ENCODE data around the gene UBC. TPM values are rescaled to one million over a fixed set of nuclear protein-coding genes. Genes with fewer than 3 reads are reported as not detected.

The UBC gene
- total RNA-seq, 2 donors from 2014 or later, result 955 to 1,030 TPM

- no peak overlapping the region for H3K27ac Mint-ChIP-seq
- H3K36me3 Mint-ChIP-seq (ENCODE audit: low read depth), result no peaks in the 10 kb centered on the region
- no peaks in the 10 kb centered on the region for H3K4me1 Mint-ChIP-seq
- H3K9me3 Mint-ChIP-seq, result no peaks in the 10 kb centered on the region
- peaks cover 8% of the 10 kb centered on the region for H3K27me3 Mint-ChIP-seq
- ATAC-seq (replicated peaks), result no peak
- no peak overlapping the region for H3K4me3 Mint-ChIP-seq
Observed at GRCh38 chr12:124872068-124872719, 42.3 kb downstream of the UBC start.

GRCh38 chr12:124871297-124871696, 43.2 kb downstream of the UBC start:
- Mint-ChIP-seq H3K27ac (no peak overlapping the region), H3K27me3 (peaks cover 8% of the 10 kb centered on the region), H3K36me3 (ENCODE audit: low read depth) (no peaks in the 10 kb centered on the region), H3K4me3 (no peak overlapping the region), H3K4me1 (no peaks in the 10 kb centered on the region), H3K9me3 (no peaks in the 10 kb centered on the region)
- no peak for ATAC-seq (replicated peaks)

GRCh38 chr12:124870515-124870914, 43.9 kb downstream of the UBC start:
- no peak for ATAC-seq (replicated peaks)
- Mint-ChIP-seq H3K9me3 (no peaks in the 10 kb centered on the region), H3K27ac (no peak overlapping the region), H3K4me3 (no peak overlapping the region), H3K27me3 (peaks cover 8% of the 10 kb centered on the region), H3K4me1 (no peaks in the 10 kb centered on the region), H3K36me3 (ENCODE audit: low read depth) (no peaks in the 10 kb centered on the region)

- peak; percentile 18 for ATAC-seq (replicated peaks)
- Mint-ChIP-seq H3K9me3 (no peaks in the 10 kb centered on the region), H3K27ac (no peak overlapping the region), H3K4me3 (no peak overlapping the region), H3K27me3 (peaks cover 8% of the 10 kb centered on the region), H3K36me3 (ENCODE audit: low read depth) (no peaks in the 10 kb centered on the region), H3K4me1 (no peaks in the 10 kb centered on the region)
Observed at GRCh38 chr12:124869059-124869665, 45.3 kb downstream of the UBC start.

- H3K9me3 Mint-ChIP-seq, result no peaks in the 10 kb centered on the region
- H3K4me1 Mint-ChIP-seq, result no peaks in the 10 kb centered on the region
- no peak overlapping the region for H3K4me3 Mint-ChIP-seq
- no peak overlapping the region for H3K27ac Mint-ChIP-seq
- ATAC-seq (replicated peaks), result no peak
- peaks cover 8% of the 10 kb centered on the region for H3K27me3 Mint-ChIP-seq
- H3K36me3 Mint-ChIP-seq (ENCODE audit: low read depth), result no peaks in the 10 kb centered on the region
Observed at GRCh38 chr12:124868252-124869058, 46.0 kb downstream of the UBC start.

GRCh38 chr12:124867401-124867930, 47.0 kb downstream of the UBC start:
- H3K36me3 Mint-ChIP-seq (ENCODE audit: low read depth), result no peaks in the 10 kb centered on the region

GRCh38 chr12:124866883-124867400, 47.5 kb downstream of the UBC start:
- no peak for ATAC-seq (replicated peaks)
- Mint-ChIP-seq H3K4me3 (no peak overlapping the region), H3K9me3 (no peaks in the 10 kb centered on the region), H3K27me3 (peaks cover 8% of the 10 kb centered on the region), H3K27ac (no peak overlapping the region), H3K36me3 (ENCODE audit: low read depth) (no peaks in the 10 kb centered on the region), H3K4me1 (no peaks in the 10 kb centered on the region)

More at GRCh38 chr12:124867401-124867930, 47.0 kb downstream of the UBC start:
- Mint-ChIP-seq H3K9me3 (no peaks in the 10 kb centered on the region), H3K4me3 (no peak overlapping the region), H3K27ac (no peak overlapping the region), H3K27me3 (peaks cover 8% of the 10 kb centered on the region), H3K4me1 (no peaks in the 10 kb centered on the region)
- no peak for ATAC-seq (replicated peaks)

- no peaks in the 10 kb centered on the region for H3K4me1 Mint-ChIP-seq
- no peaks in the 10 kb centered on the region for H3K36me3 Mint-ChIP-seq (ENCODE audit: low read depth)
- H3K4me3 Mint-ChIP-seq, result no peak overlapping the region
- H3K27ac Mint-ChIP-seq, result no peak overlapping the region
- H3K27me3 Mint-ChIP-seq, result peaks cover 8% of the 10 kb centered on the region
- no peaks in the 10 kb centered on the region for H3K9me3 Mint-ChIP-seq
- no peak for ATAC-seq (replicated peaks)
Observed at GRCh38 chr12:124866195-124866882, 48.1 kb downstream of the UBC start.

GRCh38 chr12:124865728-124866127, 48.7 kb downstream of the UBC start:
- no peaks in the 10 kb centered on the region for H3K9me3 Mint-ChIP-seq
- peaks cover 8% of the 10 kb centered on the region for H3K27me3 Mint-ChIP-seq
- H3K27ac Mint-ChIP-seq, result no peak overlapping the region
- no peaks in the 10 kb centered on the region for H3K36me3 Mint-ChIP-seq (ENCODE audit: low read depth)
- ATAC-seq (replicated peaks), result no peak
- no peak overlapping the region for H3K4me3 Mint-ChIP-seq
- no peaks in the 10 kb centered on the region for H3K4me1 Mint-ChIP-seq

GRCh38 chr12:124864326-124864752, 50.1 kb downstream of the UBC start:
- no peak for ATAC-seq (replicated peaks)

GRCh38 chr12:124863416-124864325, 50.8 kb downstream of the UBC start, which contains the start of gene SCARB1:
SCARB1 (minus strand) TSS chr12:124863864; CDS start chr12:124863720, 144 bp downstream.
- H3K27ac Mint-ChIP-seq, result peak within 1 kb of the TSS; percentile 82
- no peaks in the 10 kb centered on the region for H3K9me3 Mint-ChIP-seq
- peak within 1 kb of the TSS; percentile 73 for H3K4me3 Mint-ChIP-seq
- peaks cover 3% of the 10 kb centered on the region for H3K27me3 Mint-ChIP-seq
- ATAC-seq (replicated peaks), result peak; percentile 88
- H3K4me1 Mint-ChIP-seq, result no peaks in the 10 kb centered on the region
- H3K36me3 Mint-ChIP-seq (ENCODE audit: low read depth), result no peaks in the 10 kb centered on the region

More at GRCh38 chr12:124864326-124864752, 50.1 kb downstream of the UBC start:
- Mint-ChIP-seq H3K27me3 (peaks cover 7% of the 10 kb centered on the region), H3K36me3 (ENCODE audit: low read depth) (no peaks in the 10 kb centered on the region), H3K4me3 (peak overlapping the region; percentile 73), H3K9me3 (no peaks in the 10 kb centered on the region), H3K27ac (peak overlapping the region; percentile 82), H3K4me1 (no peaks in the 10 kb centered on the region)

- no peaks in the 10 kb centered on the region for H3K27me3 Mint-ChIP-seq
- H3K36me3 Mint-ChIP-seq (ENCODE audit: low read depth), result no peaks in the 10 kb centered on the region
- peak overlapping the region; percentile 73 for H3K4me3 Mint-ChIP-seq
- ATAC-seq (replicated peaks), result peak; percentile 15
- no peaks in the 10 kb centered on the region for H3K4me1 Mint-ChIP-seq
- H3K9me3 Mint-ChIP-seq, result no peaks in the 10 kb centered on the region
- H3K27ac Mint-ChIP-seq, result no peak overlapping the region
Observed at GRCh38 chr12:124862768-124863415, 51.6 kb downstream of the UBC start.

Data from activated T-helper 17 cell treated with anti-CD3 and anti-CD28 coated beads, Interleukin-2, amount 50 U/mL, for 72 hours (primary cell).